COLO829 (cell line): Measurements from ENCODE around the gene EFR3B.
"Not testable (repeated sequence)": the region's sequence is repeated elsewhere in the genome, so short reads cannot be mapped to it uniquely, and the experiment has no call there.

Experiments used
- DNase-seq: peaks from one replicate; pipeline ENCODE4 v3.0.0; 2012; ENCODE audit warnings: low spot score

EFR3B gene, protein sequence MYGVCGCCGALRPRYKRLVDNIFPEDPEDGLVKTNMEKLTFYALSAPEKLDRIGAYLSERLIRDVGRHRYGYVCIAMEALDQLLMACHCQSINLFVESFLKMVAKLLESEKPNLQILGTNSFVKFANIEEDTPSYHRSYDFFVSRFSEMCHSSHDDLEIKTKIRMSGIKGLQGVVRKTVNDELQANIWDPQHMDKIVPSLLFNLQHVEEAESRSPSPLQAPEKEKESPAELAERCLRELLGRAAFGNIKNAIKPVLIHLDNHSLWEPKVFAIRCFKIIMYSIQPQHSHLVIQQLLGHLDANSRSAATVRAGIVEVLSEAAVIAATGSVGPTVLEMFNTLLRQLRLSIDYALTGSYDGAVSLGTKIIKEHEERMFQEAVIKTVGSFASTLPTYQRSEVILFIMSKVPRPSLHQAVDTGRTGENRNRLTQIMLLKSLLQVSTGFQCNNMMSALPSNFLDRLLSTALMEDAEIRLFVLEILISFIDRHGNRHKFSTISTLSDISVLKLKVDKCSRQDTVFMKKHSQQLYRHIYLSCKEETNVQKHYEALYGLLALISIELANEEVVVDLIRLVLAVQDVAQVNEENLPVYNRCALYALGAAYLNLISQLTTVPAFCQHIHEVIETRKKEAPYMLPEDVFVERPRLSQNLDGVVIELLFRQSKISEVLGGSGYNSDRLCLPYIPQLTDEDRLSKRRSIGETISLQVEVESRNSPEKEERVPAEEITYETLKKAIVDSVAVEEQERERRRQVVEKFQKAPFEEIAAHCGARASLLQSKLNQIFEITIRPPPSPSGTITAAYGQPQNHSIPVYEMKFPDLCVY

DNA sequence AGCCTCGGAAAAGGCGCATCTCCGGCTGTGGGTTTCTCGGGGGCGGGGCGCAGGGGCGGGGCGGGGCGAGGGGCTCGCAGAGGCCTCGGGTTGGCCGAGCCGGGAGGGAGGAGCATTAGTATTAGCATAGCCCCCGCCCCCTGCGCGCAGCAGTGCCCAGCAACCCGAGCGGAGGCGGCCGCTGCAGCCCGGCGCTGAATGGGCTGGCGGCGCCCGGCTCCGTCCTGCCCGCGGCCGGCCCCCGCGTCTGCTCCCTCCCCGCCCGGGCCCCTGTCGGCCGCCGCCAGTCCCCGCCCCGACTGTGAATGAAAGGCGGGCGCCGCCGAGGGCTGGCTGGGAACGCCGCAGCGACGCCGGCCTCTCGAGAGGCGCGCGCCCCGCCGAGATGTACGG, at the start of gene EFR3B:
Gene EFR3B (plus strand): TSS at position 149 of the 393 bp plus-strand sequence. CDS start 237 bp downstream, at position 386.
- peak; percentile 95 for DNase-seq

GRCh38 chr2:24993406-24994145, 48.3 kb upstream of the EFR3B start:
- no peak for DNase-seq

- DNase-seq, result no peak
These were observed 47.6 kb upstream of the EFR3B start for GRCh38 chr2:24994146-24994724.

GRCh38 chr2:24999097-24999496, 42.8 kb upstream of the EFR3B start:
- not testable (repeated sequence) for DNase-seq

DNA sequence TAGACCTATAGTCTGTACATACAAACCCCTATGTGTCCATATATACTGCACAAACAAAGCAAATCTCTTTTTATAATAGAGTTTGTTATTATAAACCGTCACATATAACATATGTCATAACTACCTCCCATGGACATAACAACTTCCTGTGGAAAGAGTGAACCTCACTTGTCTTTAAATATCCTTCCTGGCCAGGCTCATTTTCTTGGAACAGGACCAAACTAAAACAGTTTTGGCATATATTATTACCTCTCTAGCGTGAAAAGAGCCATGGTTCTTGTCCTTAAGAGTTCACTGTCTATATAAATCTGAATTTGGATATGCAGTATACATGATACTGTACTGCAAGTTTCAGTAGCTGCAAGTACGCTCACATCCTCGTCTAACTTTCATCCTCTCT, 41.8 kb upstream of the EFR3B start:
- DNase-seq, result no peak

- no peak for DNase-seq
These were observed 41.2 kb upstream of the EFR3B start for GRCh38 chr2:25000503-25001324.

DNA sequence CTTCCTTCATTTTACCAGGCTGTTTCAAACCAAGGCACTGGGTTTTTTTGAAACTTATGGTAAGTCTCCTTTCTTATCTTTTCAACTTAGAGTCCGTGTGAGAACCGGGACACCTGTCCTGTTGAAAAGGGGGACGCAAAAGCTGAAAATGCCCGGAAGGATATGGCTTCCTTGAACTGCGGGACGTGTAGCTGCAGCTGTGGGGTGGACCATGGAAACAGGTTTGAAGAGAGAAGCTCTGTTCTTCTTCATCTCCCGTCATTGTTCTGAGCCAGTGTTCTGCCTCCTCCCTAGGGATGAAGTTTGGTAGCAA, 40.6 kb upstream of the EFR3B start:
- no peak for DNase-seq

DNA sequence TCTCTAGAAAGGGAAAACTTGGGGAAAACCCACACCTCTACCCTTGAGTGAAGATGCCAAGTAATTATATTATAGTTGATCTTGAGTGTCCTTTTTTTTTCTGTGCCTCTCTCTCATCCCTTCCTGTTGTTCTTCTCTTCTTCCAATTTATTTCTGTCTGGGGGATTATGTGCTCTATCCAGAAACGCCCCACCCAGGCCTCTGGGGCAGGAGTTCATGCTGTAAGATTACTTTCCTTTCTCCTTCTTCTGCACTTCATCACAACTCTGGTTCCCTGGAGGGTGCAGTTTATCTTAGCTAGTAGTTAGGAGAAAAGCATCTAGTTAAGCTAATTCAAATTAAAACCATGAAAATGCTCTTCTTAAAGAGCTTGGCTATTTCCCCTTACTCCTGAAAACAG, 39.8 kb upstream of the EFR3B start:
- DNase-seq, result no peak

DNA sequence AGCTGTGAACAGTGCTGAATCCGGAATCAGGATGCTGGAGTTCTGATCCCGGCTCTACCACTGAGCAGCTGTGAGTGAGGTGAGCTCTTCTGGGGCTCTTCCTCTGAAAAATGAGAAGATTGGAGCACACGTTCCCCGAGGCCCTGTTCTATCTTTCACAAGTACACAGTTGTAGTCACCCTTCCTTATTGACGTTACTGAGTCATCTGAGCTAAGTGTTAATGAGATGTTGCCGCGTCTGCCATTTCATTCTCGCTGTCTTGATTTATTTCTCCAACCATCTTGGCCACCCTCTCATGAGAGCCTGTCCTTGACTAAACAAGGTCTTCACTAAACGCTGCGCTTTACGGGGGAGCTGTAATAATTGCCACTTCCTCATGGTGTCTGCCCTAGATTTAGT, 31.9 kb upstream of the EFR3B start:
- DNase-seq, result no peak

GRCh38 chr2:25011342-25011741, 30.5 kb upstream of the EFR3B start:
- not testable (repeated sequence) for DNase-seq

GRCh38 chr2:25014631-25015030, 27.2 kb upstream of the EFR3B start:
- no peak for DNase-seq

DNA sequence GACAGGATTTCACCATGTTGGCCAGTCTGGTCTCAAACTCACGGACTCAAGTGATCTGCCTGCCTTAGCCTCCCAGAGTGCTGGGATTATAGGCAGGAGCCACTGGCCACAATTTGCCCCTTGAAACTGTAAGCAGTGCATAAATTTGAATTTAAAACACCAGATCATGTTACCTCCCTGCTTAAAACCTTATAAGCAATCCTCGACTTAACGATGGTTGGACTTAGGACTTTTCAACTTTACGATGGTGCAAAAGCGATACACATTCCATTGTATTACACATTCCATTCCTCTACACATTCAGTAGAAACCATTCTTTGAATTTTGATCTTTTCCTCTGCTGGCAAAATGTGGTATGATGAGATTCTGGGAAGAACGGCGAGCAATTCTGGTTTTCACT, 23.2 kb upstream of the EFR3B start:
- no peak for DNase-seq

- no peak for DNase-seq
These were observed 20.0 kb upstream of the EFR3B start for GRCh38 chr2:25021791-25022362.

- no peak for DNase-seq
These were observed 18.5 kb upstream of the EFR3B start for GRCh38 chr2:25023333-25023732.

GRCh38 chr2:25025229-25026007, 16.5 kb upstream of the EFR3B start:
- DNase-seq, result no peak

- no peak for DNase-seq
These were observed 15.8 kb upstream of the EFR3B start for GRCh38 chr2:25026008-25026530.

GRCh38 chr2:25029183-25029554, 12.7 kb upstream of the EFR3B start:
- no peak for DNase-seq

GRCh38 chr2:25030702-25031101, 11.2 kb upstream of the EFR3B start:
- no peak for DNase-seq

GRCh38 chr2:25032094-25032493, 9.8 kb upstream of the EFR3B start:
- DNase-seq, result no peak

DNA sequence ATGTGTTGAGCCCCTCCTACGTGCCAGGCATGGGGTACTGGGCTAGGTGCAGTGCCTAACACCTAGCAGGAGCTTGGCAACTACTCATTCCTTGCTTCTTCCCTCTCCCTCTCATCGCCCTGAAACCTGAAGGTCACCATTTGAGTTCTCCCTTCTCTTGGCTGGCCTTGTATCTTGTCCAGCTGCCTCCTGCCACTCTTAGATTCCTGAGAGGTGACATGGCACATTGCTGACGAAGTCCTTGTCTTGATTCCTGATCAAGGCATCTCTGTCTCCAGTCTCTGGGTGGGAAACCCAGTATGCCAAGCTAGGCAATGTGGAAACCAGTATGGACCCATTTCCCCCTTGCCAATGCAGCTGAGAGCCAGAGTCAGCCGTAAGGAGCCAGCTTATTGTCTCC, 9.0 kb upstream of the EFR3B start:
- no peak for DNase-seq
